C4-2B (cell line): ENCODE measurements around the gene ZNF154.

ENCODE experiments used
- H3K27ac ChIP-seq: fragments of 450-650 bp; 2 replicates; pipeline ENCODE4 v1.5.1; 2017
- CTCF ChIP-seq: fragments of 450-650 bp; conservative IDR thresholded peaks from 2 replicates; pipeline ENCODE4 v1.5.1; 2017; ENCODE audit warnings: mild to moderate bottlenecking
- ZFX ChIP-seq: fragments of 450-650 bp; IDR thresholded peaks from 2 replicates; pipeline ENCODE4 v1.6.1; 2017

Gene ZNF154

GRCh38 chr19:57656346-57656745, 52.7 kb downstream of the ZNF154 start:
- H3K27ac ChIP-seq = no peak overlapping the region
- no peak for TF ChIP-seq ZFX
- TF ChIP-seq CTCF = no peak

DNA sequence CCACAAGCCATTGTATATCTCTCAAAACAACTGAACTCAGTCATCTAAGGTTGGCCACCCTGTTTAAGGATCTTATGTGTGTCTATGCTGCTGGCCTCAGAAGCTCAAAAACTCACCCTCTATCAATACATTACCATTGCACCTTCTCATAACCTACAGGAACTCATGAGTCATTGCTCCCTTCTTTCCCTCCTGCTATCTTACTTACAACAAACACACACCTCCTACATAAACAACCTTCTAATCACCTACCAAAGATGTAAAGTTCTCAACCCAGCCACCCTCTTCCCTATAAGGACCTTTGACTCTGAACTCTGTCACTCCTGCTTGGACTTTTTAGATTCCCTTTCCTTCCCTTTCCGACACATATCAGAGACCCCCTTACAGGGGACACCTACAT, 53.6 kb downstream of the ZNF154 start:
- TF ChIP-seq ZFX (no peak), CTCF (no peak)
- H3K27ac ChIP-seq = no peak overlapping the region

- no peak for TF ChIP-seq CTCF
- no peak for TF ChIP-seq ZFX
- H3K27ac ChIP-seq = no peak overlapping the region
Measured at GRCh38 chr19:57653689-57654088, 55.3 kb downstream of the ZNF154 start.

GRCh38 chr19:57651654-57651996, 57.4 kb downstream of the ZNF154 start:
- TF ChIP-seq CTCF (0 out of 2 replicates have a peak, but pooled peaks have one; percentile 9), ZFX (no peak)
- H3K27ac ChIP-seq = no peak overlapping the region

GRCh38 chr19:57648331-57649003, 60.5 kb downstream of the ZNF154 start:
- TF ChIP-seq ZFX (no peak), CTCF (no peak)
- no peak overlapping the region for H3K27ac ChIP-seq
